Adrenal gland (tissue), 12 donors: ENCODE data around the gene C1GALT1C1L. TPM values are rescaled to one million over a fixed set of nuclear protein-coding genes. Genes with fewer than 3 reads are reported as not detected.

Experiments used
- DNase-seq, 7 donors: peaks; one replicate each; pipeline ENCODE4 v3.0.0-alpha.2; 2019 to 2020
- H3K27ac ChIP-seq, 5 donors: fragments of 200-600 bp; sonication (generic) in 4 of 5; 1 replicate in 3 of 5; 2 replicates in 2 of 5; pipeline versions ENCODE4 v1.5.1 to v1.8.0; 2016 to 2020; ENCODE audit warnings: mild to moderate bottlenecking in 1 of 5
- H3K27me3 ChIP-seq: fragments of 200-600 bp; 2 replicates; pipeline ENCODE4 v1.8.0; 2021
- H3K36me3 ChIP-seq, 2 donors: fragments of 200-600 bp; replicated peaks in 1 of 2; 1 replicate in 1 of 2; 2 replicates in 1 of 2; pipeline versions ENCODE4 v1.5.1 to v1.8.0; 2018 to 2022
- H3K4me1 ChIP-seq, 2 donors: fragments of 200-600 bp; replicated peaks in 1 of 2; 1 replicate in 1 of 2; 2 replicates in 1 of 2; pipeline versions ENCODE4 v1.5.1 to v1.8.0; 2018 to 2021
- H3K4me3 ChIP-seq, 4 donors: fragments of 200-600 bp; sonication (generic) in 3 of 4; one replicate each; pipeline ENCODE4 v1.5.1; 2016 to 2018
- H3K9me3 ChIP-seq, 3 donors: fragments of 200-600 bp; sonication (generic) in 1 of 3; replicated peaks in 1 of 3; 1 replicate in 2 of 3; 2 replicates in 1 of 3; pipeline versions ENCODE4 v1.5.1 to v1.8.0; 2016 to 2021
- POLR2A ChIP-seq, 2 donors: fragments of 450-650 bp; IDR thresholded peaks; one replicate each; pipeline ENCODE4 v1.6.1; 2017; ENCODE audit warnings: antibody characterized with exemption in 2 of 2, mild to moderate bottlenecking in 2 of 2, moderate library complexity in 1 of 2
- WGBS, 4 donors: extraction: QIAGEN DNeasy Blood & Tissue Kit in 2 of 4; methylation state at CpG; one replicate each; pipeline versions ENCODE4 v1.1.5 to v1.1.7; 2013 to 2017; 5-methylcytosine and 5-hydroxymethylcytosine counted together
- intact Hi-C, 2 donors: fragments of 100-400 bp; cut with DNase I; formaldehyde crosslinking; loops; one replicate each; pipeline versions ENCODE4 v1.14.1 to v1.15.0; 2022 to 2023
- polyA plus RNA-seq, 3 donors: library from polyadenylated mRNA; stranded (reverse); fragments of 200-250 nt in 2 of 3; fragments of 350-450 nt in 1 of 3; fragmentation: Illumina TruSeq in 1 of 3; extraction: RNeasy Lipid Tissue Mini Kit (QIAGEN cat#74804) in 1 of 3; gene quantifications; one replicate each; pipeline ENCODE4 v1.2.3, GENCODE V29; 2013 to 2014
- total RNA-seq, 9 donors: library from RNA; depleted of rRNA in 4 of 9; stranded (reverse); fragments of >200 nt in 4 of 9; fragments of 120-200 nt in 1 of 9; fragmentation: NEBNext Ultra II Directional in 1 of 9; extraction: Animal tissue kit (Norgen Biotek cat#: 25700) in 1 of 9; gene quantifications; one replicate each; pipeline versions ENCODE4 v1.1.0 to v1.2.4, GENCODE V29; 2013 to 2023
- TF ChIP-seq, protein P1 (sequence below), 6 experiments: fragments of 450-650 bp in 4 of 6; fragments of 200-600 bp in 2 of 6; sonication (generic) in 1 of 6; IDR thresholded peaks; 1 replicate in 5 of 6; 2 replicates in 1 of 6; pipeline versions ENCODE4 v1.5.1 to v1.8.0; 2016 to 2021; ENCODE audit warnings: antibody characterized with exemption in 6 of 6, mild to moderate bottlenecking in 2 of 6, moderate library complexity in 1 of 6
- donor health status: healthy with polysubstance abuse.
- donor health status: Bipolar disorder and iron deficiency.
- donor health status: DM: yes; HTN: yes; CAD: no.
- donor health status: DM: no; HTN: no; CAD: no.
- donor health status: DM: no; HTN: no; CAD: no.
- donor health status: DM: yes; HTN: yes; CAD: no.

The C1GALT1C1L gene
- total and polyA plus RNA-seq, 12 donors = 0.71 to 4.0 (median 1.9) TPM

DNA sequence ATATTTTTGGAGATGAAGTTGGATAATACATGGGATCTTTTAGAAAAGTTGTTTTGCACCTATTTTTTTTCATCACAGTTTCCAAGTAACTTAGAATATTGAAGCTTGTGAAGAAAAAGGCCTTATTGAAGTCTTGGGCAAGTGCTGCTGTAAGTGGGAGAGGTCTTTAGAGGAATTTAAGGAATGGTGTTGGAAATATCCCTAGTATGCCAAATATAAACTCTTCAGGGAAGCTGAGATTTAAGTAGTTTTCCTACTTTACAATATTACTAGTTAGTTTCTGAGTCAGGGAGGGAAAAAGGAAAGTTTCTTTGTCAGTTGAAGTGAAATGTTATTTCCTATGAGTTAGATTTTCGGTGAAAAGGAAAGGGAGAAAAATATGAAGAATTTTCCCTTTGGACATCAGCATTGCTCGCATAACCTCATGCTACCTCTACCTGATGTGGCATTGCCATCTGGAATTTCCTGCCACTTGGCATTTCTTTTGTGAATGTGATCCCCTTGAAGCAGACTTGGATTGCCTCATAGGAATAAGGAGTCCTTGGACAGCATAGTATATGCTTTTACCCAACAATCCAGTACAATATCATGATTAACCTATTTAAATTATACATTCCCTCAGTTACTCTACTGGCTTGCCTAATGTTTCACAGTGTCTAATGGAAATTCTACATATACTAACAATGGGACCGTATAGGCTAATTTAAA lies 27.1 kb downstream of the C1GALT1C1L start:
- Histone ChIP-seq H3K27ac (peak overlapping the region in 1 of 5 donors; percentile 32), H3K4me1 (no peaks in the 10 kb centered on the region), H3K9me3 (no peaks in the 10 kb centered on the region)

DNA sequence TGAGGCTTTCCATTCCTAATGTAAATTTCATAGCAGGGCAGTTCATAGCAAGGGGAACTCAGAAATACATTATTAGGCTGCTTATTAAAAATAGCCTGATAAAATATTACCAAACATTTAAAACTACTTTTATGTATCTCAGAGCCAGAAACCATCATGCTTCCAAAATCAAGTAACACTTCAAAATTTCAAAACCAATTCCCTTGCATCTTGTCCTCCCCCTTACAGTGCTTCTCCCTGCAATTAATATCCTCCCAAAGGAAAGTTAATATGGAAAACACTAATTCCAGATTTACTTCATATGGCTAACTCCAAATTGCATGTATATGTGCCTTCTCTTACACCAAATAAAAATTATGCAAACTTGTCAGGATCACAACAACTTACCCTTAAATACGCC lies 32.5 kb downstream of the C1GALT1C1L start:
- H3K27me3 ChIP-seq = no peaks in the 10 kb centered on the region
- no peak overlapping the region for H3K4me3 ChIP-seq
- no peak overlapping the region for H3K27ac ChIP-seq
- no peak for DNase-seq
- no peaks in the 10 kb centered on the region for H3K4me1 ChIP-seq
- intact Hi-C loops = no loop called here
- H3K9me3 ChIP-seq = no peaks in the 10 kb centered on the region
- TF ChIP-seq, protein P1, sequence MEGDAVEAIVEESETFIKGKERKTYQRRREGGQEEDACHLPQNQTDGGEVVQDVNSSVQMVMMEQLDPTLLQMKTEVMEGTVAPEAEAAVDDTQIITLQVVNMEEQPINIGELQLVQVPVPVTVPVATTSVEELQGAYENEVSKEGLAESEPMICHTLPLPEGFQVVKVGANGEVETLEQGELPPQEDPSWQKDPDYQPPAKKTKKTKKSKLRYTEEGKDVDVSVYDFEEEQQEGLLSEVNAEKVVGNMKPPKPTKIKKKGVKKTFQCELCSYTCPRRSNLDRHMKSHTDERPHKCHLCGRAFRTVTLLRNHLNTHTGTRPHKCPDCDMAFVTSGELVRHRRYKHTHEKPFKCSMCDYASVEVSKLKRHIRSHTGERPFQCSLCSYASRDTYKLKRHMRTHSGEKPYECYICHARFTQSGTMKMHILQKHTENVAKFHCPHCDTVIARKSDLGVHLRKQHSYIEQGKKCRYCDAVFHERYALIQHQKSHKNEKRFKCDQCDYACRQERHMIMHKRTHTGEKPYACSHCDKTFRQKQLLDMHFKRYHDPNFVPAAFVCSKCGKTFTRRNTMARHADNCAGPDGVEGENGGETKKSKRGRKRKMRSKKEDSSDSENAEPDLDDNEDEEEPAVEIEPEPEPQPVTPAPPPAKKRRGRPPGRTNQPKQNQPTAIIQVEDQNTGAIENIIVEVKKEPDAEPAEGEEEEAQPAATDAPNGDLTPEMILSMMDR (IDR thresholded peaks at IDR 0.05) = no peak
- TF ChIP-seq POLR2A (IDR thresholded peaks at IDR 0.05) = no peak
- 91 to 100% (median 95%) methylated on average over 1 of the region's 1 CpG for WGBS, 4 donors
- H3K36me3 ChIP-seq = no peaks in the 10 kb centered on the region

More for the DNA sequence above, 27.1 kb downstream of the C1GALT1C1L start:
- H3K36me3 ChIP-seq = no peaks in the 10 kb centered on the region
- DNase-seq = no peak
- H3K4me3 ChIP-seq = no peak overlapping the region
- 85 to 89% (median 86%) methylated on average over 3 of the region's 3 CpGs for WGBS, 4 donors
- H3K27me3 ChIP-seq = no peaks in the 10 kb centered on the region
- TF ChIP-seq POLR2A (IDR thresholded peaks at IDR 0.05) = no peak
- TF ChIP-seq, protein P1 (IDR thresholded peaks at IDR 0.05) = no peak
- intact Hi-C loops = no loop called here

DNA sequence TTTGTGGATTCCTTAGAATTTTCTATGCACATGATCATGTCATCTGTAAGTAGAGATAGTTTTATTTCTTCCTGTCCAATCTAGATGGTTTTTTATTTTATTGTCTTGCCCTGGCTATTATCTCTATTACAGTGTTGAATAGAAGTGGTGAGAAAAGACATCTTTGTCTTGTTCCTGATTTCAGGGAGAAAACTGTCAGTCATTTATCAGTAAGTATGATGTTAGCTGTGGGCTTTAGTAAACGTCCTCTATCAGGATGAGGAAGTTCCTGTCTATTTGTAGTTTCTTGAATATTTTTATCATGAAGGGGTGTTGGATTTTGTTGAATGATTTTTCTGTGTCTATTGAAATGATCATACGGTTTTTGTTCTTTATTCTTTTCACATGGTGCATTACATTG lies 33.9 kb downstream of the C1GALT1C1L start:
- intact Hi-C loops = no loop called here
- TF ChIP-seq, protein P1 (IDR thresholded peaks at IDR 0.05) = no peak
- no peak for TF ChIP-seq POLR2A (IDR thresholded peaks at IDR 0.05)
- Histone ChIP-seq H3K4me3 (no peak overlapping the region), H3K36me3 (no peaks in the 10 kb centered on the region), H3K9me3 (no peaks in the 10 kb centered on the region), H3K27me3 (no peaks in the 10 kb centered on the region), H3K27ac (no peak overlapping the region), H3K4me1 (no peaks in the 10 kb centered on the region)
- DNase-seq = no peak
- WGBS, 4 donors = 59 to 67% (median 63%) methylated on average over 2 of the region's 2 CpGs

DNA sequence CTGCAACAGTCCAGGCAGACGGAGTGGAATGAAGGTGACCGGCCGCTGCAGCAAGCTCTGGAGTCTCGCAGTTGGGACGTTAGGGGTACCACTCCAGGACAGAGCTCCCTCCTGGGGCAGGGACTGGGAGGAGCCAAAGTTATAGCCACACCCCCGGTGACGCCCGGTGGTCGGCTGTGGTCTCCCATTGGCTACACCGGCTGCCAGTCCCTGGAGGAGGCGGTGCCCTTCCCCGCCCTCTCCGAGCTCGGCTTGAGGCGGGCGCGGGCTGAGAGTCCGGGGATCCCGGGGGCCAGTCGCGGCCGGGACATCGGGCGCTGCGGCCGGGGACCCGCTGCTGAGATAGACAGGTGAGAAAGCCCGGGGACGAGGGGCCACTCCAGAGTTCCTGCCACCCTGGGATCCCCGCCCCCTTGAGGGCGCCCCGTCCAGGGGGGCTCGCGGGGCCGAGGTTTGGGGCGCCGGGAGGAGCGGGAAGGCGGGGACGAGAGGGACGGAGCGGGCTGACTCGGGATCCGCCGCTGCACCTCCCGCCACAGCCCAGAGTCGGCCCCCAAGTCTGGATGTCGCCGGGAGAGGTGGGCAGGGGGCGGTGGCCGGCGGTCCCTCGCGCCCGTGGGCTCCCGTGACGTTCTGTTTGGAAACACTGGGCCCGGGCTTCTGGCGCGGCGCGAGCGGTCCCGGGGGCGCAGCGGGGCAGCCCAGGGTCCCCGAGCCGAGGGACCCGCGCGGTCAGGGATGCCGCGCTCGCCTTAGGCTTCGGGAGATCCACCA lies 39.0 kb downstream of the C1GALT1C1L start, which contains the start of gene PLEKHH2:
TSS of gene PLEKHH2 (plus strand) at position 231 of the 774 bp plus-strand sequence. CDS start 7,414 bp downstream, outside the sequence.
- Histone ChIP-seq H3K36me3 (no peaks in the 10 kb centered on the region), H3K9me3 (no peaks in the 10 kb centered on the region), H3K27me3 (no peaks in the 10 kb centered on the region), H3K27ac (peak within 1 kb of the TSS in 3 of 5 donors; percentile 36 to 61 (median 50)), H3K4me1 (peaks cover 4% of the 10 kb centered on the region in 2 donors), H3K4me3 (peak within 1 kb of the TSS in 3 of 4 donors; percentile 12 to 88 (median 83))
- DNase-seq = peak; percentile 90 to 95 (median 92)
- TF ChIP-seq POLR2A (IDR thresholded peaks at IDR 0.05) = peak; percentile 42 to 67
- TF ChIP-seq, protein P1 (IDR thresholded peaks at IDR 0.05) = no peak
- WGBS, 4 donors = 0 to 2% (median 1%) methylated on average over 29 to 75 of the region's 75 CpGs
- intact Hi-C loops = loop anchor here in 1 of 2 donors (10.0 kb wide), 1 partner anchor 138 kb away; the partner anchor contains the start of gene DYNC2LI1
